Measurements from ENCODE around the gene TYW5. TPM values are rescaled to one million over a fixed set of nuclear protein-coding genes. Genes with fewer than 3 reads are reported as not detected.

Gene TYW5
- total RNA-seq, 2 donors from 2014 or later: 7.6 to 8.1 TPM

DNA sequence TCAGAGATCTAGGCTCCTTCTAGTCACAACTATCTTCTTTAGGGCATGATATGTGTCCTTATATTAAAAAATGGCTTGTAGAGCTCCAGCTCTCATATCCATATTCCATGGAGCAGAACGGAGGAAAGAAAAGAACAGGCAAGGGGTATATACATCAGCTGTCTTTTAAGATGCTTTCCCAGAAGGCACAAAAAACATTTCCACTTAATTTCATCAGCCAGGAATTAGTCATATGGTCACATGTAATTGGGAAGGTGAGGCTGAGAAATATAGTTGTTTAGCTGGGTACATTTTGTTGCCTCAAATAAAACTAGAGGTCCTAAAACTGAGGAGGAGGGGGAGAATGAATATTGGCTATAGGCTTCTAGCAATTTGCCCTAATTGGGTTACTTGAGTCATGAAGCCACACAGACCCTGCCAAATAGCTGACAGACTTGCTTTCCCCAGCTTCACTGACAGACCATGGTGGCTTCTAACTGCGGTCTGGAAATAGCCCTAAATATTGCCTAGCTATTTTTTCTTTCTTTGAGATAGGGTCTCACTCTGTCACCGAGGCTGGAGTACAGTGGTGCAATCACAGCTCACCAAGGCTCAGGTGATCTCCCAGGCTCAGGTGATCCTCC lies 20.1 kb upstream of the TYW5 start:
- intact Hi-C loops (cut with DNase I): loop anchor here (5.0 to 10.0 kb wide), 2 partner anchors 507 to 759 kb away; no protein-coding TSS in a partner anchor
- no peaks in the 10 kb centered on the region for H3K27me3 ChIP-seq
- no peak overlapping the region for H3K9ac ChIP-seq (ENCODE audit: low read depth in 2 of 2, low read length in 2 of 2)
- DNase-seq: no peak
- no peaks in the 10 kb centered on the region for H3K36me3 ChIP-seq
- no peaks in the 10 kb centered on the region for H3K9me3 ChIP-seq
- no peak for TF ChIP-seq CTCF (IDR thresholded peaks at IDR 0.05)
- peaks cover 7% of the 10 kb centered on the region for H3K4me1 ChIP-seq
- H3K4me3 ChIP-seq: no peak overlapping the region
- H3K27ac ChIP-seq: no peak overlapping the region

- intact Hi-C loops (cut with DNase I): loop anchor here (10.0 kb wide), 1 partner anchor 761 kb away; no protein-coding TSS in a partner anchor
- Histone ChIP-seq H3K27me3 (no peaks in the 10 kb centered on the region), H3K27ac (no peak overlapping the region), H3K4me1 (no peaks in the 10 kb centered on the region), H3K36me3 (no peaks in the 10 kb centered on the region), H3K9me3 (no peaks in the 10 kb centered on the region), H3K4me3 (no peak overlapping the region), H3K9ac (ENCODE audit: low read depth in 2 of 2, low read length in 2 of 2) (no peak overlapping the region)
- TF ChIP-seq CTCF (IDR thresholded peaks at IDR 0.05): peak; percentile 39
- no peak for DNase-seq
Measured at GRCh38 chr2:199973703-199974102, 18.4 kb upstream of the TYW5 start.

- DNase-seq: no peak
- intact Hi-C loops (cut with DNase I): loop anchor here (10.0 kb wide), 1 partner anchor 763 kb away; no protein-coding TSS in a partner anchor
- Histone ChIP-seq H3K9me3 (no peaks in the 10 kb centered on the region), H3K4me3 (no peak overlapping the region), H3K36me3 (no peaks in the 10 kb centered on the region), H3K27me3 (no peaks in the 10 kb centered on the region), H3K27ac (no peak overlapping the region), H3K4me1 (no peaks in the 10 kb centered on the region), H3K9ac (ENCODE audit: low read depth in 2 of 2, low read length in 2 of 2) (no peak overlapping the region)
- TF ChIP-seq CTCF (IDR thresholded peaks at IDR 0.05): no peak
Measured at GRCh38 chr2:199972088-199972626, 16.9 kb upstream of the TYW5 start.

DNA sequence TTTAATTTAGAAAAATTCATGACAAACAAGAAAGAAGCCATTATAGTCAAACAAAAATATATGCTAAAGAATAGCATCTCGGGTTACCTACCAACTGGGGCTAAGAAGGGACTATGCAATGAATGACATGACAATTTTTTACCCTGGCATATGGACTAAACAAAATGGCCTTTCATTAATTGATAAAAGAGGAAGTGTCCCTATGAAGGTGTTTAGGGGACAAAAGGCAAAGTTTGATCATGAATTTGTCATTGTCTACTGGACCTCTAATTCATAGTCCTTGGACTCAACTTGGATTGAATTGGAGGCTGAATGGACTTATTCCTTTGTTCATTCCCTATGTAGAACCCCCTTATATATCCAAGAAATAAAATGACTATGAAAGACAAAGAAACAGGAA lies 12.8 kb upstream of the TYW5 start:
- Histone ChIP-seq H3K9me3 (no peaks in the 10 kb centered on the region), H3K4me1 (no peaks in the 10 kb centered on the region), H3K4me3 (no peak overlapping the region), H3K9ac (ENCODE audit: low read depth in 2 of 2, low read length in 2 of 2) (no peak overlapping the region), H3K36me3 (peaks cover 10% of the 10 kb centered on the region), H3K27me3 (no peaks in the 10 kb centered on the region), H3K27ac (no peak overlapping the region)
- no peak for TF ChIP-seq CTCF (IDR thresholded peaks at IDR 0.05)
- intact Hi-C loops (cut with DNase I): no loop called here
- no peak for DNase-seq

- no peak for TF ChIP-seq CTCF (IDR thresholded peaks at IDR 0.05)
- Histone ChIP-seq H3K4me1 (no peaks in the 10 kb centered on the region), H3K4me3 (no peak overlapping the region), H3K9me3 (no peaks in the 10 kb centered on the region), H3K27me3 (no peaks in the 10 kb centered on the region), H3K9ac (ENCODE audit: low read depth in 2 of 2, low read length in 2 of 2) (no peak overlapping the region), H3K27ac (no peak overlapping the region), H3K36me3 (peaks cover 13% of the 10 kb centered on the region)
- intact Hi-C loops (cut with DNase I): no loop called here
- DNase-seq: no peak
Measured at GRCh38 chr2:199966976-199967375, 11.7 kb upstream of the TYW5 start.
